22Rv1 (cell line): ENCODE data around the gene MAML3.

Source experiments
- CTCF ChIP-seq: fragments of 450-650 bp; IDR thresholded peaks from 2 replicates; pipeline ENCODE4 v1.5.1; 2017; ENCODE audit warnings: mild to moderate bottlenecking
- ZFX ChIP-seq: fragments of 450-650 bp; IDR thresholded peaks from 2 replicates; pipeline ENCODE4 v1.6.1; 2017; ENCODE audit warnings: antibody characterized with exemption, borderline replicate concordance

- no peak for TF ChIP-seq CTCF
- TF ChIP-seq ZFX: no peak
These were observed 481.3 kb downstream of the MAML3 start for GRCh38 chr4:139672732-139673131.
